ENCODE measurements around the gene F11R.

The F11R gene

DNA sequence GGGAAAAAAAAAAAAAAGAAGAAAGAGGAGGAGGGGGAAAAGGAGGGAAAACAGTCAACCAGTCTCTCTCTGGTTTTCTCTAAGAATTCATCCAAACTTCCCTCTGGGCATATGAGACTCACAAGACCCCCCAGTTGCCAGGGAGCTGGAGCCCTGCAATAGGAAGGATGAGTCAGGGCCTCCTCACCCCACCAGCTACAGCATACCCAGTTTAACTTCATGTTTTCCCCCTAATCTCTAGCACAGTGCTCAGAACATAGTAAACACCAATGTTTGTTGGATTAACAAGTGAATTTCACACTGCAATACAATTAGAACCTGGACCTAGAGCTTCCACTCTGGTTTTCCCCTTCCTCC is 7.8 kb downstream of the F11R start:
- Histone ChIP-seq H3K4me2 (peak overlapping the region; percentile 89), H3K9me3 (no peaks in the 10 kb centered on the region), H3K27ac (peak overlapping the region; percentile 83), H3K27me3 (no peaks in the 10 kb centered on the region), H3K4me1 (peaks cover 26% of the 10 kb centered on the region), H3K4me3 (peak overlapping the region; percentile 56), H3K36me3 (peaks cover 12% of the 10 kb centered on the region; the same call in 1 of the 2 replicates), H4K20me1 (peaks cover 27% of the 10 kb centered on the region; the same call in 1 of the 2 replicates), H3K9ac (peak overlapping the region; percentile 59)
- no peak for TF ChIP-seq Cebpa-rat (IDR thresholded peaks at IDR 0.05)

DNA sequence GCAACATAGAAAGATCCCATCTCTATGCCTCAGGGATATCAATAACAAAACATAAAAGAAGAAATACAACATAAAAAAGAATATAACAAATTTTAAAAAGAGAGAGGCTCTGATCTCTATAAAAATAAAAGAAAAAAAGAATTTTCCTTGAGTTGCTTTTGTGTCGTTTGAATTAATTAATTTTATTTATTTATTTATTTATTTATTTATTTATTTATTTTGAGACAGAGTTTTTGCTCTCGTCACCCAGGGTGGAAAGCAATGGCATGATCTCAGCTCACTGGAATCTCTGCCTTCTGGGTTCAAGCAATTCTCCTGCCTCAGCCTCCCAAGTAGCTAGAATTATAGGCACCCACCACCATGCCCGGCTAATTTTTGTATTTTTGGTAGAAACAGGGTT is 8.5 kb downstream of the F11R start:
- no peak overlapping the region for H3K9ac ChIP-seq
- no peak for TF ChIP-seq Cebpa-rat (IDR thresholded peaks at IDR 0.05)
- H3K4me1 ChIP-seq: peaks cover 23% of the 10 kb centered on the region
- peak overlapping the region; percentile 89; the same call in 1 of the 2 replicates for H3K4me2 ChIP-seq
- H3K27ac ChIP-seq: 0 out of 2 replicates have a peak overlapping the region, but pooled peaks have one; percentile 83
- H3K4me3 ChIP-seq: no peak overlapping the region
- H4K20me1 ChIP-seq: peaks cover 29% of the 10 kb centered on the region; the same call in 1 of the 2 replicates
- H3K9me3 ChIP-seq: no peaks in the 10 kb centered on the region
- H3K36me3 ChIP-seq: peaks cover 19% of the 10 kb centered on the region; the same call in 1 of the 2 replicates
- H3K27me3 ChIP-seq: no peaks in the 10 kb centered on the region

DNA sequence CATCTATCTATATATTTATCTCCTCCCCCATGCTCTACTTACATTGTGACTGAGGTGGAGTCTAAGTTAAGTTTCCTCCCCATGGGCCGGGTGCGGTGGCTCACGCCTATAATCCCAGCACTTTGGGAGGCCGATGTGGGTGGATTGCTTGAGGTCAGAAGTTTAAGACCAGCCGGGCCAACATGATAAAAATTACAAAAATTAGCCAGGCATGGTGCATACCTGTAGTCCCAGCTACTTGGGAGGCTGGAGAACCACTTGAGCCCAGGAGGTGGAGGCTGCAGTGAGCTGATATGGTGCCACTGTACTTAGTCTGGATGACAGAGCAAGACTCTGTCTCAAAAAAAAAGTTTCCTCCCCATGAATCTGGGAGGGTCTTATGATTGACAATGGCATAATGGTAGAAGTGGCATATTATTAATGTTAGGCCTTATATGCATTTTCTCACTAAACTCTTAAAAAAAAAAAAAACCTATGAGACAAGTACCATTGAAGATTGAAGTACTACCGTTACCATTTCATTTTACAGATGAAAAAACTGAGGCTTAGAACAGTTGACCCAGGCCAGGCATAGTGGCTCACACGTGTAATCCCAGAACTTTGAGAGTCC is 11.2 kb downstream of the F11R start:
- H3K36me3 ChIP-seq: peaks cover 32% of the 10 kb centered on the region; the same call in 1 of the 2 replicates
- H3K4me2 ChIP-seq: no peak overlapping the region
- H3K4me3 ChIP-seq: no peak overlapping the region
- H3K4me1 ChIP-seq: peaks cover 23% of the 10 kb centered on the region
- no peaks in the 10 kb centered on the region for H3K9me3 ChIP-seq
- TF ChIP-seq Cebpa-rat (IDR thresholded peaks at IDR 0.05): no peak
- no peak overlapping the region for H3K9ac ChIP-seq
- H3K27me3 ChIP-seq: no peaks in the 10 kb centered on the region
- no peak overlapping the region for H3K27ac ChIP-seq
- peaks cover 36% of the 10 kb centered on the region for H4K20me1 ChIP-seq

DNA sequence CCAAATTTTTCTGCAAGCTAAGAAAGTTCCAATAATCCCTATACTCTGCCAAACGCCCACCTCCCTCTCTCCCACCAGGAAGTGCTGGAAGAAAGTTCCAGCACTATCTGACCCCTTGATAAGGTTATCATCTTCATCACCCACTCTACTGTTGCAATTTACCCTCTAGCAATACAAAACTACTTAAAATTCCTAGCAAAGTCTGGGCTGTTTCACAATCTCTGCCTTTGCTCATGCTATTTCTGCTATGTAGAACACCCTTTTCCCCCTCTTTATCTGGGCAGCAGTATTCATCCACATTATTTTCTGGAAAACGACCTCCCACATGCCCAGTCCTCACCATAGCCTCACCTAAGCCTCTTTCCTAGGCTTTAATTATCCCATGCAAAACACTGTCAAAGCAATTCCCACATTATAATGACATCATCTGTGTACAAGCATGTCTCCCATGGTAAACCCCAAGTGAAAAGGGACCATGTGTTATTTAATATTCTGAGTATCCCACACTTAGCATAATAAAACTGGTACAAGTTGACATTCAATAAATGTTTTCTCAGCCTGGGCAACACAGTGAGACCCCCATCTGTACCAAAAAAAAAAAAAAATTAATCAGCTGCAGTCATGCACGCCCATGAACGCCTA is 12.0 kb downstream of the F11R start:
- H3K27ac ChIP-seq: no peak overlapping the region
- H3K4me2 ChIP-seq: no peak overlapping the region
- peaks cover 36% of the 10 kb centered on the region for H4K20me1 ChIP-seq
- no peak overlapping the region for H3K9ac ChIP-seq
- H3K27me3 ChIP-seq: no peaks in the 10 kb centered on the region
- peaks cover 32% of the 10 kb centered on the region; the same call in 1 of the 2 replicates for H3K36me3 ChIP-seq
- no peak for TF ChIP-seq Cebpa-rat (IDR thresholded peaks at IDR 0.05)
- no peak overlapping the region for H3K4me3 ChIP-seq
- H3K9me3 ChIP-seq: no peaks in the 10 kb centered on the region
- peaks cover 16% of the 10 kb centered on the region for H3K4me1 ChIP-seq

DNA sequence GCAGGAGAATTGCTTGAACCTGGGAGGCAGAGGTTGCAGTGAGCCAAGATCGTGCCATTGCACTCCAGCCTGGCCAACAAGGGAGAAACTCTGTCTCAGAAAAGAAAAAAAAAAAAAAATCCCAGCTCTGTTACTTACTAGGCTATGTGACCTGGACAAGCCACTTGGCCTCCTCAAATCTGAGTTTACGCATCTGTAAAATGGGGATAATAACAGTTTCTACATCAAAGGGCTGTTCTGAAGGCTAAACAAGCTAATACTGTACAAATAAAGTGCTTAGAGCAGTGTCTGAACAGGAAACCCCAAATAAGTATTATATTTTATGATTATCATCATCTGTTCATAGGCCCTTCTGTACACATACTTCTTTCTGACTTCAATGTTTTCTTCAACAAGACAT is 13.6 kb downstream of the F11R start:
- no peak overlapping the region for H3K4me2 ChIP-seq
- H3K4me3 ChIP-seq: no peak overlapping the region
- H3K9ac ChIP-seq: no peak overlapping the region
- TF ChIP-seq Cebpa-rat (IDR thresholded peaks at IDR 0.05): no peak
- H3K27ac ChIP-seq: no peak overlapping the region
- no peaks in the 10 kb centered on the region for H3K27me3 ChIP-seq
- H4K20me1 ChIP-seq: peaks cover 37% of the 10 kb centered on the region
- H3K9me3 ChIP-seq: no peaks in the 10 kb centered on the region
- no peaks in the 10 kb centered on the region for H3K4me1 ChIP-seq
- H3K36me3 ChIP-seq: peaks cover 32% of the 10 kb centered on the region; the same call in 1 of the 2 replicates

DNA sequence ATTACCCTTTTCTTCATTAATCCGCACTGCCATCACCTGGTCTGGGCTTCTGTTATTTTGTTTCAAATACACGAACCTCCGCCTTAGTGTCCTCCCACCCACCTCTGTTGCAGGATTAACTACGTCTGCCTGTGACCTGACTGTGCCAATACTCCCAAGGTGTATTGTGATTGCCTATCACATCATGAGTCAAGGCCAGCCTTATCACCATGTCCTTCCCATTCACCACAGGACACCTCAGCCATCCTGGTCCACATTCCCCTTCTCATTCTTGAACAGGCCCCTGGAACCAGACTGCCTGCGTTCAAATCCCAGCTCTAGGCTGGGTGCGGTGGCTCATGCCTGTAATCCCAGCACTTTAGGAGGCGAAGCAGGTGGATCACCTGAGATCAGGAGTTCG is 14.4 kb downstream of the F11R start:
- Histone ChIP-seq H3K4me1 (no peaks in the 10 kb centered on the region), H3K36me3 (peaks cover 35% of the 10 kb centered on the region), H3K27me3 (no peaks in the 10 kb centered on the region), H3K4me3 (no peak overlapping the region), H3K9ac (no peak overlapping the region), H3K4me2 (no peak overlapping the region), H3K9me3 (no peaks in the 10 kb centered on the region), H4K20me1 (peaks cover 45% of the 10 kb centered on the region), H3K27ac (no peak overlapping the region)
- no peak for TF ChIP-seq Cebpa-rat (IDR thresholded peaks at IDR 0.05)

DNA sequence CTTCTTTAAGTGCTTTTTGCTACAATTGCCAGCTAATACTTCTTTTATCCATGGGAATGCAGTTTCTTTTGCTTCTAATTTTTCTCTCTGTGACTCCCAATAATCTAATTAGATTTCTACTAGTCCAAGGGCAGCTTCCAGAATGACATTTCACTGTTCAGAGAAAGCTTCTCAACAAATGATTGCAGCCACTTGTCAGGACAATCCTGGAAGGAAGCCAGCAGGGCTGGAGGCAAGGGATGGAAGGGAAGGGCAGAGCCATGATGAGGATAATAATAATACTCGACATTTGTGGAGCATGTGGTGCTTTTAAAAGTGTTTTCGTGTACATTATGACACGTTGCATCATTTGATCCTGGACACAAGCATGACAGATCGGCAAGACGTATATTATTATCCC is 19.4 kb downstream of the F11R start:
- Histone ChIP-seq H3K36me3 (peaks cover 51% of the 10 kb centered on the region), H3K4me3 (no peak overlapping the region), H3K9me3 (no peaks in the 10 kb centered on the region), H4K20me1 (peaks cover 22% of the 10 kb centered on the region), H3K4me2 (no peak overlapping the region), H3K4me1 (no peaks in the 10 kb centered on the region), H3K9ac (no peak overlapping the region), H3K27me3 (no peaks in the 10 kb centered on the region), H3K27ac (no peak overlapping the region)
- no peak for TF ChIP-seq Cebpa-rat (IDR thresholded peaks at IDR 0.05)

DNA sequence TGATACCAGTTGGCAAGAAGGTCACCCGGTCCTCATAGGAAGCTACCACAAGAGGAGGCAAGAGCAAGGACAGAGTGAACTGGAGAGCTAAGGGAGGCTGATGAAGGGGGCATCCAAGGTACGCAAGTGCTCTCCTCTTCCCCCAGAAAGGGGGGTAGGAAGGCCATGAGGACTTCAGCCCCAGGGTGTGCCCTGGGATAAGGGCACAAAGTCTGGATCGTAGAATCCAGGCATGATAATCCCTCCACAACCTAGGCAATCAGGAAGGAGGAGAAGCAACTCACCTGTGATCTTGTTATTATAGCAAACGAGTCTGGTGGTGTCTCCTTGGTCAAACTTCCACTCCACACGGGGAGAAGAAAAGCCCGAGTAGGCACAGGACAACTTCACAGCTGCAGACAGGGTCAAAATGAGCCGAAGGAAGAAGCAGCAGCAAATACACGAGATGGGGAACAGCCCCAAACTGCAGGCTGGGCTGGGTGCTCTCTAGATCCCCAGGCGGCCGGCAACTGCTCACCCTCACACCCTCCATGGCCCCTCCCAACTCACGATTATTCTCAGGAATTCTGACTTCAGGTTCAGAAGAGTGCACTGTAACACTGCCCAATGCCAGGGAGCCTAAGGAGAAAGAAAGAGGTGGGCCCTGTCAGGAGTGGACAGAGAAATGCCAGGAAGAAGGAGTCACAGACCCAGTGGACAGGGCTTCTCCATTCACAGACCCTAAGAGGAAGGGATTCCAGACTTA is 20.0 kb downstream of the F11R start:
- H4K20me1 ChIP-seq: peaks cover 19% of the 10 kb centered on the region; the same call in 1 of the 2 replicates
- H3K4me2 ChIP-seq: no peak overlapping the region
- H3K36me3 ChIP-seq: peaks cover 51% of the 10 kb centered on the region
- H3K27me3 ChIP-seq: no peaks in the 10 kb centered on the region
- no peak for TF ChIP-seq Cebpa-rat (IDR thresholded peaks at IDR 0.05)
- H3K9ac ChIP-seq: no peak overlapping the region
- H3K4me1 ChIP-seq: no peaks in the 10 kb centered on the region
- no peaks in the 10 kb centered on the region for H3K9me3 ChIP-seq
- H3K27ac ChIP-seq: no peak overlapping the region
- H3K4me3 ChIP-seq: no peak overlapping the region

DNA sequence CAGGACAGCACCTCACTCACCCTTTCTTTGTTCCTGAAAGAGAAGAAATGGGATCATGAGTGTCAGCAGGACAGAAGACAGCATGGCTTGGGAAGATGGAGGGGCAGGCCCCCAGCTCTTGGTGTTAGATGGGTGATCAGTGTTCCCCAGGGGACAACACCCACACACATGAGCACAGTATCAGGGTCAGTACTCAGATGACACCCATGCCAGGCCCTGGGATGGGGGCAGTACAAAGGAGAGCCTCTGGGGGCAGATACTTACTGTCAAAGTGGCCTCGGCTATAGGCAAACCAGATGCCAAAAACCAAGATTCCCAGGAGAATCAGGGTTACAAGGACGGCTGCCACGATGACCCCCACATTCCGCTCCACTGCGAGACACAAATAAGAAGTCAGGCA is 21.6 kb downstream of the F11R start:
- Histone ChIP-seq H3K9me3 (no peaks in the 10 kb centered on the region), H3K4me1 (no peaks in the 10 kb centered on the region), H3K27me3 (no peaks in the 10 kb centered on the region), H3K4me2 (no peak overlapping the region), H3K9ac (no peak overlapping the region), H3K27ac (no peak overlapping the region), H4K20me1 (peaks cover 19% of the 10 kb centered on the region; the same call in 1 of the 2 replicates), H3K36me3 (peaks cover 48% of the 10 kb centered on the region), H3K4me3 (no peak overlapping the region)
- TF ChIP-seq Cebpa-rat (IDR thresholded peaks at IDR 0.05): no peak

Measured in BLaER1 (cell line).